ENCODE measurements around the gene CRTAC1.
A peak's percentile ranks its signal among the peaks of the same experiment; 100 is the strongest.

The CRTAC1 gene

DNA sequence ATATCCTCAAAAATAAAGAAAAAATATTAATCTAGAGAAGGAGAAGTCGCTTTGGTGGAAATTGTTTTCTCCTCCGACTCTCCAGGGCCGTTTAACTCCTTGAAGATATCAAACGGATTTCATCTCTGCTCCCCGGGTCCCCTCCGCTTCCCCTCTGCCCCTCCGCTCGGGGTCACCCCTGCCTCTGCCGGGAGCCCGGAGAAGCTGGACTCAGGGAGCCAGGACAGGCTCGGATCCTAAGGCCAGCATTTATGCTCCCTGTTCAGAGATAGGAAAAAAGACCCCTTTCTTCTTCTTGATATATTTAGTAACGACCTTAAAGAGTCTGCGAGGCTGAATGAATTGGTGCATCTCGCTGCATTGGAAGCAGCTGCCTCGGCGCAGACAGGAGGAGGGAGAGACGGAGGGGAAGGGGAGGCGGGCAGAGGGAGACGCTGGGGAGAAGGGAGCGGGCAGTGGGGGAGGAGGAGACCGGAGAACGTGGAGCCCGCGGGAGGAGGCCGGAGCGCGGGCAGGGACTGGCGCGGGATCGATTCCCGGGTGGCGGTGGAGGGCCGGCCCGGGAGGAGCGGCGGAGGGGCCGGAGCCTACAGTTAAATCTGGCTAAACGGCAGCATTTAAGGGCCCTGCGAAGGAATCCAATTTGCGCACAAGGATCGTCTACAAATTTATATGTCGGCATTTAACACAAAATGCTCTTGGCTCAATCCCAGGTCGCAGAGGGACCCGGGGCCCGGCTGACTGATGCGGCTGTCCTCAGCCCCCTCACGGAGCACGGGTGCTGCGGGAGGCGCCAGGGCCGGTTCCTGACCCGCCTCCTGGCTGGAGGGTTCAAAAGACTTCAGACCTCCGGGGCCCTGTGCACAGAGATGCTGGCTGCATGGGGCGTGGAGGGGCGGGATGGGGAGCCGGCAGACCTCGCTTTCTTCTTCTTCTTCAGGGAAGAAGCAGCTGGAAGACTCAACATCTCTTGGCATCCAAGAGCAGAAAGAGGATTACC lies 55.6 kb downstream of the CRTAC1 start:
- no peak for DNase-seq (ENCODE audit: low read depth)

DNA sequence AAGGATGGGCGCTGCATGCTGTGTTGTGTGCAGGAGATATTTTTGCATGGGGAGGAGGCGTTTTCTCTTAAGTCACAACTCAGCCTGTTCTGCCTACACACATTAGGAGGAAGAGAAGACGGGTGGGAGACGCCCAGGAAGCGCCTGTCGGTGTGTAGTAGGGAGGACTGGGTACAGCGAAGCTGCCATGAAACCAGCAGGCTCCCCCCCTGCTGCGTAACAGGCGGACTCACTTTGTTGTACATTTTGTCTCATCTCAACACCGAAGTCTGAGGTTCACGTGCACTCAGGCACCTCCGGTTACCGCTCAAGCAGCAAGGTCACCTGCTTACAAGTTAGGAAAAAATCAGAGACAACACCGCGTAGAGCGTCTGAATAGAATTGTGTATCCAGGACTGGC lies 56.3 kb downstream of the CRTAC1 start:
- no peak for DNase-seq (ENCODE audit: low read depth)

DNA sequence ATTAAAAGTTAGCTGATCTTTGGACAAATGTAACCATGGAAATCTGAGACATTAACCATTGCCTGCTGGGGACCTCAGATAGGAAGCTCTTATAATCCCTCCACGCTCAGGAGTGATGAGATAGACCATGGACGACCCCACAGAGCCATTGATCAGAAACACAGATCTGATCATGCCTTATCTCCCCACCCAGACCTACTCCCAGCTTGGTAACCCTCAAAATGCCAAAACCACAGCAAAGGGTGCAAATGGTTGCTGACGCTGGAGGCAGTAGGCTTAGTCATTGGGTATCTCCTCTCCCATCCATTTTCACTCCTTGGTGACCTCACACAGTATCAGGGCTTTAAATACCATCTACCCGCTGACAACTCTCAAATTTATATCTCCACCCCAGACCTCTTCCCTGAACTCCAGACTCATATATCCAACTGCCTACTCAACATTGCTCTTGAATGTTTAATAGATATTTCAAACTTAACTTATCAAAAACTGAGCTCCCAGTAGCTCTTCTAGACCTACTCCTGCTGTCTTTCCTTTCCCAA lies 60.8 kb downstream of the CRTAC1 start:
- DNase-seq (ENCODE audit: low read depth), result no peak

DNA sequence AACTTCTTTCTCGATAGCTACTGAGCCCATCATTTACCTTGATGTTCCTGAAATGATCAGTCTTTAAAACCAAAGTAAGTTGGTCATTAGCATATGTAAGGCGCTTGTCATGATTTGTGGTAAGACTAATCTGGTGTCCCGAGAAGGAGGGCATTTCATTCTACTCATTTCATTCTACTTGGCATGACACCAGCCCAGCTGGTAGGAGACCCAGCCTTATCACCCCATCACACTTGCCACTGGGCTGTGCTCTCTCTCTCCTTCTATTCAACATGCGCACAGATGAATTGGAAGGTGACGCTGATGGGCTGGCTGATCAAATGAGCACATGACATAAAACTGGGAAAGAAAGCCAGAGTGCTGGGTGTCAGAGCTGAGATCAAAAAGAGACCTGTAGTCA lies 65.7 kb downstream of the CRTAC1 start:
- no peak for DNase-seq (ENCODE audit: low read depth)

DNA sequence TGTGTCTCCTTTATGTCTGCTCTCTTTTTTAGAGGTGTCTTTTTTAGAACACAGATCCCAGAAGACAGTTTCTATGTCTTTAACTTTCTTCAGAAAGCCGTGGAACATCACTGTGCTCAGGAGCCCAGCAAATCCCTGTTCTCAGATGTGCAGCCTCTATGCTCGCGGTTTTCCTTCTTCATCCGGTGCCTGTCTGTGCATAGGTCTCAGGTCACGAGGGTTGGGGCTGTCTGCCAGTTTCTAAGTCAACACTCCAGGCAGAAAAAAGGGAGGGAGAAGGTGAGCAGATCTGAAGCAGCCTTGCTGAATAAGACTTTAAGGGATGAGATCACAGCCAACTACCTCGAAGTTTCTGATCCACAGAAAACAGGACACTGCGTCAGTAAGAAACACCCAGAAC lies 68.5 kb downstream of the CRTAC1 start:
- no peak for DNase-seq (ENCODE audit: low read depth)

DNA sequence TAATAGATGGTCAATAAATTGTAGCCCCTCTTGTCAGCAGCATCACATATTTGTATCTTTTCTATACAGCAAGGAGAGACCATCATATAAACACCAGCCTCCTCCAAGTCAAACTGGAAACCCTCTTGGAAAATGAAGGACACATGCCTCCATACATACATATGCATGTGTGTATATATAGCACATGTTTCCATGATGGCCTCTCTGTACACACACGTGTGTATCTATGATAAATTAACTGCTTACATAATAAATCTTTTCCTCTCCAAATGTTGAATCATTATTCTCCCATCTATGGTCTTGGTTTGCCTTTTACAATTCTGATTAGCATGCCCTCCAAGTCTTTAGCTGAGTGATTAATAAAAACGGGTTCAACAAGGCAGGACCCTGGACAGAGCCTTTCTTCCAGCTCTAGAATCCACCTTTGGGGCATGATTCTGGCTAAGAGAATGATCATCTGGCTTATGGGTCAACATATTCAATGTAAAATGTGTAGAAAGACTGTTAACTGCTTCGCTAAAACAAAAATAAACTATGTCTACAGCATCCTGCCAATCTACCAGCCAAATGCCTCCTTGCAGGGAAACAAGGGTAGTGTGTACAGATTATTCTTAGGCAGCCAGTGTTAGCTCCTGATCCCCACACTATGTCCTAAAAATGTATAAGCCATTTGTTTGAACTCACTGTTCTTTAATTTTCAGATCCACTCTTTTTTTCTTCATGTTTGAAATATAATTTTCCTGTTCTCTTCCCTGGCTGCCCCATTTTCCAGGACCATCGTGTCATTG lies 70.0 kb downstream of the CRTAC1 start:
- DNase-seq (ENCODE audit: low read depth), result peak; percentile 1

DNA sequence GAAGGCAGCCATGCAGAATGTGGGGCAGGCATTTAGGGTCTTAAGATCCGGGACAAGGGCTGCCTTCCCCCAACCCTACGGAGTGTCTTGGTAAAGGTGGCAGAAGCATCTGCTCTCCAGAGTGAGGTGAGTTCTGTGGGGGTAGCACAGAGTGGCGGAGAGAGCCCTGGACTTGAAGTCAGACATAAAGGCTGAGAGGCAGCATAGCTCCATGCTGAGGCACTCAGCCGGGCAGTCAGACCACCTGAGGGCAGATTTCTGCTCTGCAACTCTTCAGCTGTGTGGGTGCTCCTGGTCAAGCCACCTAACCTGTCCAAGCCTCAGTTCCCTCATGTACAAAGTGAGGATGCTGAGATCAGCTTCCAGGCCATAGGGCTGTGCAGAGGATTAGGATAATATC lies 81.0 kb downstream of the CRTAC1 start:
- no peak for DNase-seq (ENCODE audit: low read depth)

DNA sequence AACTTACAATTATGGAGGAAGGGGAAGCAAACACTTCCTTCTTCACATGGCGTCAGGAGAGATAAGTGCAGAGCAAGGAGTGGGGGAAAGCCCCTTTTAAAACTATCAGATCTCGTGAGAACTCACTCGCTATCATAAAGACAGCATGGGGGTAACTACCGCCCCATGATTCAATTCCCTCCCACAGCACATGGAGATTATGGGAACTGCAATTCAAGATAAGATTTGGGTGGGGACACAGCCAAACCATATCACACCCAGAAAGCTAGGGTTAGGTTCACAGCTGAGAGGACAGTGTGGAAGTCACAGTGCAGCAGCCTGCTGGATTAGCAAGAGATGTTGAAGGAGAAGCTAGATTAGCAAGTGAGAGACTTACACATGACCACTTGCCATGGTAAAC lies 81.6 kb downstream of the CRTAC1 start:
- DNase-seq (ENCODE audit: low read depth), result no peak

DNA sequence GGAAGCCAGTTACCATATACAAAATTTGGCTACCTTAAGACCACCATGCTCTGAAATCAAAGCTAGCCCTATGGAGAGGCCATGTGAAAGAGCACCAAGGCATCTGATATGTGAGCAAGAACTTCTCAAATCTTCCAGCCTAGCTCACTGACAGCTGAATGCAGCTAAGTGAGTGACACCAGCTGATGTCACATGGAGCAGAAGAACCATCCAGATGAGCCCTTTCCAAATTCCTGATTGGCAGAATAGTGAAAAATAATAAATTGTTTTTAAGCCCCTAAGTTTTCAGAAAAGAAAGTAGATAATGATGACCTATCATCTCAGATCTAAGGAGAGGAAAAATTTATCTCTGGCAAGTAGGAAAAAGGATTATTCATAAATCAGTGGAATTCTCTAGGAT lies 85.6 kb downstream of the CRTAC1 start:
- DNase-seq (ENCODE audit: low read depth), result no peak

DNA sequence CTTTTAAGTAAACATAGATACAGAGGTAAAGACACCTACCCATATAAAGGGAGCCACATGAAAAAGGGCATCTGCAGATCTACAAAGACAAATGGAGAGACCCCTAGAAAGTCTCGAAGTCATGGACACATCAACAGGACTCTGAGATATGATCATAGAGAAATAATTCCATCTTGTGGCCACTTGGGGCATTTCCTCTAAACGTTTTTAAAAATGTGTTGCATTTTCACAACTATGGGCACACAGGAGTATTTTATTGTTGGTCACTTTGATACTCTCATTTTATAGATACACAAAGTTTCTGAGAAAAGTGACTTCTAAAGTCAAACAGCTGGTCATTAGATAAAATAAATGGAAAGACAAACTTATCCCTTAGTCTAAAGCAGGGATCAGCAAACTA lies 87.1 kb downstream of the CRTAC1 start:
- DNase-seq (ENCODE audit: low read depth), result no peak

DNA sequence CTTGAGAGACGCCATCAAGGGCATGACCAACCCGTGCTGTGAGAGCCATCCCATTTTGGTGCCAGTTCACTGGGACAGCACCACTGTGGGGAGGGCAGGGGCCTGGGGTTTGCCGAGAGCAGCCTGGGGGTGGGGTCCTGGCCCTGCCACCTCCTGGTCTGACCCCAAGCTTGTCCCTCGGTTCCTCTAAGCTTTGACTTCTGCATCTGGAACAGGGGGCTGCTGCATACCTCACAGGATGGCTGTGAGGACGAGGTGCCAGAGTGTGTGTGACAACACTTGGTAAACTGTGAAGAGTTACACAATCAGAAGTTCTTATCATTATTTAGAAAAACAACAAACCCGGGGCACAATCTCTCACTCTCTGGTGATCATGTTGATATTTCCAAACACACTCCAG lies 89.9 kb downstream of the CRTAC1 start:
- no peak for DNase-seq (ENCODE audit: low read depth)

DNA sequence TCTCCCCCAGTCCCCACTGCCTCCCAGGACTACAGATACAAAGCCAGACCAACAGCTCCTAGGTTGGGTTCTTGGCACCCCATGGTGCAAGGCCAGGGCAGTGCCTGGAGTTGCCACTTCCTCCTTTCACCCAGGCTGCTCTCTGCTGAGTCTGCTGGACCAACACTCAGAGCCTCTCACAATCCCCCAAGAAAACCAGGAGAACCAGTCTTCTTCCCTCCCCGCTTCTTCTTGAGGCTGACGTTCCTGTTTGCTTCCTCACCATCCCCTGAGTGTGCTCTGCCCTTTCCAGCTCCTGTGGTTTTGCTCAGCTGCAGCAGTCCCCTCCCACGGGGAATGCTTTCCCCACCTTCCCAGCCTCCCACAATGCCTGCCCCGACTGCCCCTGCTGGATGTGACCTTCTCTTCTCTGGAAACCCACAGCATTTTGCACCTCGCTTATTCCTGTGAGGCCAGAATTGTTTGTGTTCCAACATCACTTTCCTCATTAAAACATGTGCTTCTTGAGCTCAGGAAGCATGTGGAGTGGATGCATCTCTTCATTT lies 90.9 kb downstream of the CRTAC1 start:
- peak; percentile 1 for DNase-seq (ENCODE audit: low read depth)

DNA sequence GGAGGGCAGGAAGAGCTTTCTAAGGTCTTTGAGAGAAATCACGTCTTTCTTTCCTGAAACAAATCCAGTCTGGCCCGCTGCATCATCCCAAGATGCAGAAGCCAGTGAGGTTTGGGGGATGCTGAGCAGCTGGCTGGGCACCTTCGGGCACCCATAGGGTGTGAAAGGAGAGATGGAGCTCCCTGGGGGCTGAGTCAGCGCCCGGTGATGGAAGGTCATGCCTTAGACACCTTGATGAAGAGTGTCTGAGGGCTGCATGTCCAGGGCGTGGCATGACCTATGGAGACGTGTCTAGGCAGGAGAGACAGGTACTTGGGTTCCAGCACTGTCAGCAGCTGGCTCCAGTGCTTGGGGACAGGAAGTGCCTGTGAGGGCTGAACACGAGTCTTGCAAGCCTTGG lies 92.5 kb downstream of the CRTAC1 start:
- DNase-seq (ENCODE audit: low read depth), result no peak

DNA sequence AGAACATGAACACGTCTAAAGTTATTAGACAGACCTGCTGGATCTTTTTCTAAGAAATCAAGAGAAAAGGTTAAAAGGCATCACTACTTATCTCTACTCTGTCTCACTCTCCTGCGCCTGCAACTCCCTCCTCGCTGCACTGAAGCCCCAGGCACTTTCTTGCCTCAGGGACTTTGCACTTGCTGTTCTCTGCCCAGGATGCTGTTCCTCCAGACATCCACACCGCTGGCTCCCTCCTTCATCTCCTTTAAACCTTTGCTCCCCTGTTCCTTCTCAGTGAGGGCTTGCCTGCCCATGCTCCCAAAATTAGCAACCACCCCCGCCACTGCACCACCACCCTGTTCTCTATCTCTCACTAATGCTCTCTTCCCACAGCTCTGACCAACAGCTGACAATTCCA lies 93.4 kb downstream of the CRTAC1 start:
- DNase-seq (ENCODE audit: low read depth), result no peak

DNA sequence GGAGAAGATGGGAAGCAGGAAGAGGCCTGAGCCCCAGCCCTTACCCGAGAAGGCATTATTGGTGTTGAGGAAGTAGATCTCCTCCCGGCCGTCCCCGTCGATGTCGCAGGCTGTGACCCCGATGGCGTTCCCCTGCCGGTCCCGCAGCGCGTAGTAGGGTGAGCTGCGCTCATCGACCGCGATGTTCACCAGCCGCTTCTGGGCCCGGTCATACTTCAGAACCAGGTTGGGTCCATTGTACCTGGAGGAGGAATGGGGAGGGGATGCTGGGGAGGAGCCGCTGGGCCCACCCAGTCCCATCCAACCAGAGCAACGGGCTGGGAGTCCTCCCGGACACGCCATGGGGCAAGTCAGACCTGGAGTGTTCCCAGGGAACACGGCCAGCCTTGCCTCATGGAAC lies 94.3 kb downstream of the CRTAC1 start:
- DNase-seq (ENCODE audit: low read depth), result no peak

DNA sequence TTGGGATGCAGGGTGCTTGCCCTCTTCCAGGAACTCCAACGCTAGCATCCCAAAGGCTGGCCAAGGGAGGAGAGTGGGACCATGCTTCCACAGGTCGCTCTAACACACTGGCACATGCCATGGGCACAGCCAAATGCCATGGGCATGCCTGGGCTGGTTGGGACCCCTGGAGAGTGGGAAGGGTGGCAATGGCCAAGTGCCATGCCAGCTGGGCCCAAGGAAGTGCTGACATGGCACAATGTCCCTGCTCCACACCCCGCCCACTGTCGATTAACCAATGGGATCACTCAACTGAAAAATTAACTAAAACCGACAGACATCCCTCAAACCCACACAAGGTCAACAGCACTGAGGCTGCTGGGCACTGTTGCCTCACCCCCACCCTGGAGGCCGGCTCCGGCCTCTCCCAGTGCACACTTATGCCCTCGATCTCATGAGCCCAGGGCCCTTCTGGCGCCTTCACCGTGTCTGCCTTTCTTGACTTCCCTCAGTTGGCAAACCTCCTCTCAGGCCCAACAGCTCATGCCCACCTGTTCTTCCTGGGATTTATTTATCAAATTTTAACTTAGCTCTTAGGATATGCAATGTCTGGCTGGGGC lies 97.4 kb downstream of the CRTAC1 start:
- no peak for DNase-seq (ENCODE audit: low read depth)

DNA sequence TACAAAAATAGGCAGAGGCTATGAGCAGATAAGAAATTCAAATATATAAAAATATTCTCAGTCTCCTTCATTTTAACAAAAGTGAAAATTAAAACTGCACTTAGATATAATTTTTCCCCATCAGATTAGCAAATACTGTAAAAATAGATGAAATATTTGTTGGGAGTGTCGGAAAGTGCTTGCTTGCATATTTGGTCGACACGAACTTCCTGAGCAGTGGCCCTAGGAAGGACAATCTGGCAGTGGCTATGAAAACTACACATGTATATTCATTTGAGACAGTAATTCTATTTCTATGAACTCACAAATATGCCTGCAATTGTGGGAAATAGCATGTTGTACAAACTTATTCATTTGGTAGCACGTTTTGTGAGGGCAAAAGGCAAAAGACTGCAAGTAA lies 99.4 kb downstream of the CRTAC1 start:
- DNase-seq (ENCODE audit: low read depth), result no peak

DNA sequence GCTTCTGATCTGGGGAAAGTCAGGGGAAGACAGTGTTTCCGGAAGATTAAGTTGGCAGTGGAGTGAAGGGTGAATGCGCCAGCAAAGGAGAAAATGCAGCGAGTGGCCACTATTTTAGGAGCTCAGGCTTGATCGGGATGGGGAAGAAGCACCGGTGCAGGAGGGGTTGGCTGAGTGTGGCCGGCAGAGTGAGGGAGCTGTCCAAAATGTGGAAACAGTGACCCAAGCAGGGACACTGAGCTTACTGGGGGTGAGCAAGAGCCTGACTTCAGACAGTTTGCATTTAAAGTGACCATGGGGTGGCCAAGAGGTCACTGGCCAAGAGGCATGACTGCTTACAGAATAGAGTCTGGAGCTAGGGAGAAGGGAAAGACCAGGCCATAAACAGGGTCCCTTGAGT lies 101.5 kb downstream of the CRTAC1 start:
- no peak for DNase-seq (ENCODE audit: low read depth)

DNA sequence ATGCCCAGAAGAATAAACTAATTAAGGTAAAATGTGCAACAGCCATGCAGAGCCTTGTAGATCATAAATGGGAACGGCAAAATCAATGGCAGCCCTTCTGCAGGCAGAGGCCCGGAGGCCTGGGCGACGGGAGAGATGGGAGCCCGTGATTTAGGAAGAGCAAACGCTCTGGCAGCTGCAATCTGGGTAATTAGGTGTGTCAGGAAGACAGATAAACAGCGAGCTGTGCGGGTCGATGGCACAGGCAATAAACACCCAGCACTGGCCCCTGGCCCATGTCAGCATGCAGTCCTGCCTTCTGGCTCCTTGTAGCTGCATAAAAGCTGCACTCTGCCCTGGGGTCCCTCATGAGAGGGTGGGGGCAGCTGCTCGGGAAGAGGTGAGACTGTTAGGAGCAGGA lies 102.8 kb downstream of the CRTAC1 start:
- DNase-seq (ENCODE audit: low read depth), result no peak

DNA sequence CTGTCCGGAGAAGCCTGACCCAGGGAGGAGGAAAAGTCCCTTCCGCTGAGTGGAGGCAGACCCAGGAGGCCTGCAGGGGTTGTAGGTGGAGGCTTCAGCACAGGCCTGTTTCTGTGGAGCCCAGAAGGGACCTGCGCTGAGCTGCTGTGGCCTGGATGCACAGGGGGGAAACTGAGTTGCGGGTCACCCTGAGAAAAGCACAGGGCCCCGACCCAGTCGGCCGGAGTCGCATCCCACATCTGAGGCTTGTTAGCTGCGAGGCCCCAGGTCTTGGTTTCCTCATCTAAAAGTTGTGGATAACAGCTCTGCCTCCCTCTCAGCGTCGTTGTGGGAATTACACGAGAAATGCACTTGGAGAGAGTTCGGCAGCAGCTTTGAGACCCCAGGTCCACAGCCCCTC lies 104.4 kb downstream of the CRTAC1 start:
- DNase-seq (ENCODE audit: low read depth), result no peak

DNA sequence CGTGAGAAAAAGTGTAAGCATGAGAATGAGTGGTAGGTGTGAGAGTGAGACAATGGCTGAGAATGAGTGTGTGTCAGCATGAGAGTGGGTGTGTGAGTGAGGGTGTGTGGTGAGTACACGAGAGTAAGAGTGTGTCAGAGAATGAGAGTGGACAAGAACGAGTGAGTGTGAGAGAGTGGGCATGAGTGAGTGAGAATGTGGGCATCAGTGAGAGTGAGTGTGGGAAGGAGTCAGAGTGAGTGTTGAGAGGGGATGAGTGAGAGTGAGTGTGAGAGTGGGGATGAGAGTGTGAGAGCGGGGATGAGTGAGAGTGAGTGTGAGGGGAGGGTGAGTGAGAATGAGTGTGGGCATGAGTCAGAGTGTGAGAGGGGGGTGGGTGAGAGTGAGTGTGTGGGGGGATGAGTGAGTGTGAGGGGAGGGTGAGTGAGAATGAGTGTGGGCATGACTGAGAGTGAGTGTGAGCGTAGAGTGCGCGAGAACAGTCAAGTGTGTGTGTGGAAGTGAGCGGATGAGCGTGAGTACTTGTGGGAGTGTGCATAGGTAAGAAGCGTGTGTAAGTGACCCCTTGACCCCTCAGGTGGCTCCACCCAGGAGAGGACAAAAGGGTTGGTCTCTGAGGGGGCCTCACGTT lies 105.0 kb downstream of the CRTAC1 start:
- no peak for DNase-seq (ENCODE audit: low read depth)

DNA sequence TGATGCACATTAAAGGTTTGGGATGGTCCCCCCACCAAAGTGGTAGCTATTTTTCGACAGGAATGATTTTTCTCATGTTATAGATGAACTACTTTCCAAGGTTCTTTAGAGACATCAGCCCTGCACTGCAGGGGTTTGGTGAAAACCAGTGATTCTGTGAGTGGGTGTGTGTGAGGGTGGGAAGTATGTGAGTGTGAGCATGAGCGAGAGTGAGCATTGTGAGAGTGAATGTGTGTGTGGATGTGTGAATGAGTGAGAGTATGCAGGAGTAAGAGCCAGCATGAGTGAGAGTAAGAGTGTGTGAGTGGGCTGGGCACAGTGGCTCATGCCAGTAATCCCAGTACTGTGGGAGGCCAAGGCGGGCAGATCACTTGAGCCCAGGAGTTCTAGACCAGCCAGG lies 105.7 kb downstream of the CRTAC1 start:
- DNase-seq (ENCODE audit: low read depth), result no peak

All from amniotic epithelial cell (primary cell).